Fibroblast of the aortic adventitia (primary cell): Measurements from ENCODE around the gene BSDC1. TPM values are rescaled to one million over a fixed set of nuclear protein-coding genes. Genes with fewer than 3 reads are reported as not detected.
A peak's percentile ranks its signal among the peaks of the same experiment; 100 is the strongest.
"Not testable (repeated sequence)": the region's sequence is repeated elsewhere in the genome, so short reads cannot be mapped to it uniquely, and the experiment has no call there.

ENCODE experiments used
- DNase-seq: peaks from one replicate; pipeline ENCODE4 v3.0.0-alpha.2; 2010; ENCODE audit warnings: low read depth
- H3K4me3 ChIP-seq: 2 replicates; pipeline ENCODE4 v1.5.1; 2011; ENCODE audit warnings: low read depth, mild to moderate bottlenecking, control low read depth, low read length, moderate library complexity
- CTCF ChIP-seq: IDR thresholded peaks from 2 replicates; pipeline ENCODE4 v1.5.1; 2011; ENCODE audit warnings: mild to moderate bottlenecking, low read length, control low read depth, inconsistent platforms; ENCODE audit not compliant: insufficient read depth
- total RNA-seq: library from RNA; depleted of rRNA; stranded (reverse); fragments of >200 nt; gene quantifications from 2 replicates; pipeline ENCODE4 v1.2.3, GENCODE V29; 2012; ENCODE audit warnings: low replicate concordance

The BSDC1 gene
- total RNA-seq, 1 donor = 47.6 TPM

GRCh38 chr1:32357614-32358013, 36.6 kb downstream of the BSDC1 start:
- H3K4me3 ChIP-seq = no peak overlapping the region
- DNase-seq = no peak
- no peak for TF ChIP-seq CTCF

- no peak overlapping the region for H3K4me3 ChIP-seq
- TF ChIP-seq CTCF = no peak
- DNase-seq = no peak
These were observed 37.8 kb downstream of the BSDC1 start for GRCh38 chr1:32356478-32356877.

GRCh38 chr1:32355778-32356177, 38.5 kb downstream of the BSDC1 start:
- not testable (repeated sequence) for DNase-seq, H3K4me3 ChIP-seq

GRCh38 chr1:32353886-32354570, 40.2 kb downstream of the BSDC1 start:
- DNase-seq = peak; percentile 91
- no peak for TF ChIP-seq CTCF
- H3K4me3 ChIP-seq = no peak overlapping the region

- DNase-seq = no peak
- no peak overlapping the region for H3K4me3 ChIP-seq
- no peak for TF ChIP-seq CTCF
These were observed 40.8 kb downstream of the BSDC1 start for GRCh38 chr1:32353431-32353830.

- peak; percentile 23 for DNase-seq
- no peak for TF ChIP-seq CTCF
These were observed 41.3 kb downstream of the BSDC1 start for GRCh38 chr1:32352831-32353383.

GRCh38 chr1:32352239-32352745, 41.9 kb downstream of the BSDC1 start:
- no peak for DNase-seq
- peak overlapping the region; percentile 78 for H3K4me3 ChIP-seq
- TF ChIP-seq CTCF = no peak

More at GRCh38 chr1:32352831-32353383, 41.3 kb downstream of the BSDC1 start:
- peak overlapping the region; percentile 78 for H3K4me3 ChIP-seq
